Endothelial cell of umbilical vein (primary cell): ENCODE results near the gene LNX2.

ENCODE experiments used
- EZH2 ChIP-seq: IDR thresholded peaks from 2 replicates; pipeline ENCODE4 v1.6.1; 2012; ENCODE audit warnings: borderline replicate concordance, low read depth, mild to moderate bottlenecking, moderate library complexity, low read length, inconsistent platforms; ENCODE audit not compliant: severe bottlenecking
- POLR2A ChIP-seq: IDR thresholded peaks from 2 replicates; pipeline ENCODE4 v1.6.1; 2012; ENCODE audit warnings: low read depth, mild to moderate bottlenecking, control low read depth, low read length

DNA sequence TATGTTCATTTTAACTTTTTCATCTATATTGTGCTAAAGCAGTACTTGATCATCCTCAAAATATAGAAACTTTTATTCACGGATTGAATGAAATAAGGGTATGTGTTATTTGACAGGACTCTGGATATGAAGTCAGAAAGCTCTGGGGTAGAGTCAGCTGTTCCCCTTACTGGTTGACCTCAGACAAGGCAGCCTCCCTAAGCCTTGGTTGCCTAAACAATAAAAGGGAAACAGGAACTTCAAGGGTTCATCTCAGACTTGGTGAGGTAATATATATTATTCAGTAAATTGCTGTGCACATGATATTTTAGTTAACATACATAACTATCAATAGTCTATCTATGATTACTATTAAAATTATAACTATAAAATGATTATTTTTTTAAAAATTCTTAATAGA lies 14.9 kb upstream of the LNX2 start:
- no peak for TF ChIP-seq POLR2A
- TF ChIP-seq EZH2 = no peak
